ENCODE results near the gene FZD4.
"Not testable (repeated sequence)": the region's sequence is repeated elsewhere in the genome, so short reads cannot be mapped to it uniquely, and the experiment has no call there.

FZD4 gene

DNA sequence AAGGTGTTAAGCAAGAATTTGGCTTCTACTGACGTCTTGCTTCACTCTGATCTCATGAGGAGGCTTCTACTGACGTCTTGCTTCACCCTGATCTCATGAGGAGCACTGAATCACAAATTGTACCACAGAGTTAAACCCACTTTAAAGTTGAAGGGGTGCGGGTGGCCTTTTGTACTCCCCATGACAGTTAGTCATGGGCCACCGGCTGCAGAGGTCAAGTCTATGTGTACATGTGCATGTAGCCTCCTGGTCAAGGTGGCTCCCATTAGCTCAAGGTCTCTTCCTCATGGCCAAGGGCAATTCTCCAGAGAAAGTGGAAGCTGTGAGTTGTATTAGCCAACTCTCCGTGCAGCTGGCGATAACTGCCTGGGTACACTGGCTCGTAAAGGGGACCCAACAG lies 23.1 kb upstream of the FZD4 start:
- CTCF ChIA-PET = interaction anchor here (0.7 to 1.0 kb wide), 2 partner anchors 10 to 41 kb away, joined by 3 read pairs; no protein-coding TSS in a partner anchor
- H3K27ac ChIP-seq = no peak overlapping the region
- DNase-seq (ENCODE audit: low spot score) = no peak
- TF ChIP-seq, protein P1, sequence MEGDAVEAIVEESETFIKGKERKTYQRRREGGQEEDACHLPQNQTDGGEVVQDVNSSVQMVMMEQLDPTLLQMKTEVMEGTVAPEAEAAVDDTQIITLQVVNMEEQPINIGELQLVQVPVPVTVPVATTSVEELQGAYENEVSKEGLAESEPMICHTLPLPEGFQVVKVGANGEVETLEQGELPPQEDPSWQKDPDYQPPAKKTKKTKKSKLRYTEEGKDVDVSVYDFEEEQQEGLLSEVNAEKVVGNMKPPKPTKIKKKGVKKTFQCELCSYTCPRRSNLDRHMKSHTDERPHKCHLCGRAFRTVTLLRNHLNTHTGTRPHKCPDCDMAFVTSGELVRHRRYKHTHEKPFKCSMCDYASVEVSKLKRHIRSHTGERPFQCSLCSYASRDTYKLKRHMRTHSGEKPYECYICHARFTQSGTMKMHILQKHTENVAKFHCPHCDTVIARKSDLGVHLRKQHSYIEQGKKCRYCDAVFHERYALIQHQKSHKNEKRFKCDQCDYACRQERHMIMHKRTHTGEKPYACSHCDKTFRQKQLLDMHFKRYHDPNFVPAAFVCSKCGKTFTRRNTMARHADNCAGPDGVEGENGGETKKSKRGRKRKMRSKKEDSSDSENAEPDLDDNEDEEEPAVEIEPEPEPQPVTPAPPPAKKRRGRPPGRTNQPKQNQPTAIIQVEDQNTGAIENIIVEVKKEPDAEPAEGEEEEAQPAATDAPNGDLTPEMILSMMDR (conservative IDR thresholded peaks at IDR 0.05; ENCODE audit: low read depth) = no peak
- POLR2A ChIA-PET (ENCODE audit: low non-redundant PET) = no interaction called here

DNA sequence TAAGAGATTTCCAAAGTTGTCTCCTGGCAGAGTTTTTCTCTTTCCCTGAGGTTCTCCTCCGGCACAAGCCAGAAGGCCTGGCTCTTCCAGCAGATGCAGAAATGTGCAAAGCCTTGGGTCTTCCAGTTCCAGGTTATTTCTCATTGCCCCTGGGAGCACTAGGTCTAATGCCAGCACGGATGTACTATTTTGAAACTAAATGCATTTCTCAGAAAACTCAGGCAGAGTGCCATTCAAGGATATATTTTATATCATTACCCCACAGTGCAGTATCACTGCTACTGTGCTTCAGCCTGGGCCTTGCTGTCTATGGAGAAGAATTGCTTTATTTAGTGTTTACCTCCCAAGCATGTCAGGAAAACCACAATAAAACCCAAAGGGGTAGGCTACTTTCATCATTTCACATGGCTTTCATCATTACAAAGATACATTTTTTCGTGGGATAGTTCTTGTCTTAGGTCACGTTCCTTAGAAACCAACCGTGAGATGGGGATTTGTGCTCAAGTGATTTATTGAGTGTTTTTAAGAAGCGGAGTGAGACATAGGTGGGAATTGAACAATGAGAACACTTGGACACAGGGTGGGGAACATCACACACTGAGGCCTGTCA lies 22.4 kb upstream of the FZD4 start:
- TF ChIP-seq, protein P1 (conservative IDR thresholded peaks at IDR 0.05; ENCODE audit: low read depth) = no peak
- no peak overlapping the region for H3K27ac ChIP-seq
- ChIA-PET POLR2A (ENCODE audit: low non-redundant PET) (no interaction called here), CTCF (no interaction called here)
- no peak for DNase-seq (ENCODE audit: low spot score)

DNA sequence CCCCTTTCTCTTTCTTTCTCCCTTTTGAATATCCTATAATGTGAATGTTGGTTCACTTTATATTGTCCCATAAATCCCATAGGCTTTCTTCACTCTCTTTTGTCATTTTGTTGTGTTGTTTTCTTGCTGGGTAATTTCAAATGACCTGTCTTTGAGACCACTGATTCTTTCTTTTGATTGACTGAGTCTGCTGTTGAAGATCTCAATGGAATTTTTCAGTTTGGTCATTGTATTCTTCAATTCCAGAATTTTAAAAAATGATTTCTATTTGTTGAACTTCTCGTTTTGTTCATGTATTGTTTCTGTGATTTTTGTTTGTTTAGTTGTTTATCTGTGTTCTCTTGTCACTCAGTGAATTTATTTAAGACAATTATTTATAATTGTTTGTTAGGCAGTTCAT lies 17.5 kb upstream of the FZD4 start:
- DNase-seq (ENCODE audit: low spot score) = no peak
- POLR2A ChIA-PET (ENCODE audit: low non-redundant PET) = no interaction called here
- CTCF ChIA-PET = no interaction called here
- TF ChIP-seq, protein P1 (conservative IDR thresholded peaks at IDR 0.05; ENCODE audit: low read depth) = no peak
- H3K27ac ChIP-seq = no peak overlapping the region

DNA sequence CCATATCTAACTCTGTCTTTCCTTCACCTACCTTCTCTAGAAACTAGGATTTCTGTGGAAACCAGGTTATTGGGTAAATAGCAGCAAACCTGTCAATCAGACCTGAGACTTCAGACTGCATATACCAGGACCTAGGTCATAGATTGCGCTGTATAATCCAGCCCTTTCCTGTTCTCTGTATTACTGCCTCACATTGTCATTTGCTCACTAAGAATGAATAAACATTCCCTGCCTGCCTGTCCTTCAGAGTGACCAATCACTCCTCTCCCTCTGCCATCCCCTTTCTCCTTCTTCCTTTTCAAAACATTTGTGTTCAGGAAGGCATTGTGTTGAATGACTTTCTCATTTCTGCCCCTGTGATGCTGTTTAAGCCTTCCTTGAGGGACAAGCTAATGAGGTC lies 14.1 kb upstream of the FZD4 start:
- TF ChIP-seq, protein P1 (conservative IDR thresholded peaks at IDR 0.05; ENCODE audit: low read depth) = no peak
- ChIA-PET POLR2A (ENCODE audit: low non-redundant PET) (no interaction called here), CTCF (no interaction called here)

DNA sequence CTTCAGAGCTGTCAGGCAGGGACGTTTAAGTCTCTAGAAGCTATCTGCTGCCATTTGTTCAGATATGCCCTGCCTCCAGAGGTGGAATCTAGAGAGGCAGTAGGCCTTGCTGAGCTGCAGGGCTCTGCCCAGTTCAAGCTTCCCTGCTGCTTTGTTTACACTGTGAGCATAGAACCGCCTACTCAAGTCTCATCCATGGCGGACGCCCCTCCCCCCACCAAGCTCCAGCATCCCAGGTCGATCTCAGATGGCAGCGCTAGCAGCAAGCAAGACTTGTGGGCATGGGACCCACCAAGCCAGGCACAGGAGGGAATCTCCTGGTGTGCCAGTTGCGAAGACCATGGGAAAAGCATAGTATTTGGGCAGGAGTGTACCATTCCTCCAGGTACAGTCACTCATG lies 12.4 kb upstream of the FZD4 start:
- CTCF ChIA-PET = interaction anchor here (0.9 kb wide), 1 partner anchor 11 kb away, joined by 3 read pairs; no protein-coding TSS in a partner anchor
- POLR2A ChIA-PET (ENCODE audit: low non-redundant PET); H3K27ac ChIP-seq; DNase-seq (ENCODE audit: low spot score): not testable (repeated sequence)

More for the DNA sequence above, 14.1 kb upstream of the FZD4 start:
- DNase-seq (ENCODE audit: low spot score) = no peak
- H3K27ac ChIP-seq = no peak overlapping the region

DNA sequence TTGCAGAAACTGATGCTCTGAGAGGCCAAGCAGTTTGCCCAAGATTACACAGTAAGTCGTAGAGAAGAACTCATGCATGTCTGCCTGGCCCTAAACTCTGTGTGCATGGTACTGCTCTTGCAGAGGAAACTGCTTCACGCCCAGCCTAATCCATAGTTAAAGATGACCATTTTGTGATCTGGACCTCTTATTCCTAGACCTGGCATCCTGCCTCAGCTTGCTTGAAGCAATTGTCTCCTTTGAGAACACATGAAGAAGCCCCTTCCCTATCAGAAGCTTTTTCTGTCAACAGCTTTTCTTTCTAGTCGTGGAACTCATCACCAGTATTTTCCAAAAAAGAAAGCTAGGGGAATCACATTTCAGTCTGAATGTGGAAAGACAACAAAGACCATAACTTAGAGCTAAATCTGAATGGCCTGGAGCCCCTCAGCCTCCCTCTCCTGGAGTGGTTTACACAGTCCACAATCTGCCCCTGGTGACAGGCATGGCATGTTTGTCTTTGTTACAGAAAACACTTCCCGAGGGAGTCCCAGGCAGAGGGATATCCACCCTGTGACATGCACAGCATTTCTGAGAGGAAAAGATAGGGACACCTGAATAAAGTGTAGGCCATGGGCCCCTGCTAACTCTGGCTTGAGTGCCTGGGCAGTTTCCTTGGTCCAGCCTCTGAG lies 2.9 kb upstream of the FZD4 start:
- POLR2A ChIA-PET (ENCODE audit: low non-redundant PET) = no interaction called here
- no peak overlapping the region for H3K27ac ChIP-seq
- no peak for DNase-seq (ENCODE audit: low spot score)
- CTCF ChIA-PET = interaction anchor here (0.5 to 0.6 kb wide), 3 partner anchors 24 to 1852 kb away, joined by 3 to 5 read pairs (median 3); no protein-coding TSS in a partner anchor
- TF ChIP-seq, protein P1 (conservative IDR thresholded peaks at IDR 0.05; ENCODE audit: low read depth) = no peak

DNA sequence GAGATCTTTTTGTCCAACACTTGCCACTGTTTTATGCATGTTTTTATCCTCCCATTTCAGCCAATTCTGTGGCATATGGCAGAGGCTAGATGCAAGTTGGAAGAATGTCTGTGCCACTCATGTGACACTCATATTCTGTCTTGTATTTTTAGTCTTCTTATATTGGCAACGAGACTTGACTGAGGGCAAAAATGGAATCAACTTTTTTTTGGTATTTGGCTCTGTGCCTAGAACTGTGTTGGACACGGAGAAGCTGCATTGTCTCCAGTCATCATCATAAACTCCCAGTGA lies 1.7 kb upstream of the FZD4 start:
- CTCF ChIA-PET = interaction anchor here (0.6 kb wide), 2 partner anchors 395 to 1365 kb away, joined by 3 to 4 read pairs; no protein-coding TSS in a partner anchor
- no peak overlapping the region for H3K27ac ChIP-seq
- POLR2A ChIA-PET (ENCODE audit: low non-redundant PET) = no interaction called here
- no peak for DNase-seq (ENCODE audit: low spot score)
- TF ChIP-seq, protein P1 (conservative IDR thresholded peaks at IDR 0.05; ENCODE audit: low read depth) = no peak
